CD4-positive, alpha-beta T cell (primary cell): ENCODE results near the gene PHF10. TPM values are rescaled to one million over a fixed set of nuclear protein-coding genes. Genes with fewer than 3 reads are reported as not detected.

Source experiments
- ATAC-seq: fragments of 200-7000 bp; cut with Tn5 transposase; one replicate; pipeline ENCODE4 v1.10.0; 2022; ENCODE audit warnings: mild to moderate bottlenecking; ENCODE audit not compliant: poor library complexity
- CTCF ChIA-PET: fragments of 350-600 bp; sonication (Branson Sonifier 250); formaldehyde crosslinking; loops from one replicate; lab custom pipeline; 2021; ENCODE audit warnings: antibody characterized with exemption, inconsistent platforms; lab: Charles Lee
- POLR2A ChIA-PET: fragments of 350-600 bp; sonication (Branson Sonifier 250); formaldehyde crosslinking; loops from one replicate; lab custom pipeline; 2021; ENCODE audit warnings: antibody characterized with exemption, inconsistent platforms; lab: Charles Lee
- DNase-seq, 14 experiments: peaks; one replicate each; pipeline ENCODE4 v3.0.0-alpha.2; 2013 to 2020; ENCODE audit warnings: mixed read lengths in 2 of 14
- H3K27ac ChIP-seq, 2 donors: one replicate each; pipeline versions ENCODE4 v1.5.1 to v1.7.0; 2013; ENCODE audit warnings: low read length in 2 of 2, low read depth in 1 of 2, mild to moderate bottlenecking in 1 of 2
- H3K27me3 ChIP-seq, 2 experiments: 1 replicate in 1 of 2; 2 replicates in 1 of 2; pipeline versions ENCODE4 v1.6.1 to v1.7.0; 2013; ENCODE audit warnings: low read length in 2 of 2, control low read depth in 1 of 2, mild to moderate bottlenecking in 1 of 2, moderate library complexity in 1 of 2; ENCODE audit not compliant: insufficient read depth in 2 of 2, control insufficient read depth in 1 of 2
- H3K36me3 ChIP-seq: one replicate; pipeline ENCODE4 v1.6.1; 2013; ENCODE audit warnings: low read length, control low read depth; ENCODE audit not compliant: insufficient read depth
- H3K4me1 ChIP-seq: one replicate; pipeline ENCODE4 v1.6.1; 2013; ENCODE audit warnings: low read length, control low read depth; ENCODE audit not compliant: insufficient read depth
- H3K4me3 ChIP-seq: one replicate; pipeline ENCODE4 v1.5.1; 2013; ENCODE audit warnings: mild to moderate bottlenecking, low read length, moderate library complexity
- H3K9me3 ChIP-seq, 2 experiments: 1 replicate in 1 of 2; 2 replicates in 1 of 2; pipeline versions ENCODE4 v1.6.1 to v1.7.0; 2013; ENCODE audit warnings: low read length in 2 of 2, mild to moderate bottlenecking in 2 of 2, control low read depth in 1 of 2, moderate library complexity in 1 of 2; ENCODE audit not compliant: control insufficient read depth in 1 of 2, insufficient read depth in 1 of 2
- H3K27ac Mint-ChIP-seq: one replicate; pipeline ENCODE4 v1.8.0; 2020; ENCODE audit warnings: mixed read lengths
- H3K27me3 Mint-ChIP-seq: one replicate; pipeline ENCODE4 v1.8.0; 2021; ENCODE audit warnings: mixed read lengths
- H3K36me3 Mint-ChIP-seq: one replicate; pipeline ENCODE4 v1.8.0; 2021; ENCODE audit warnings: low read depth, mixed read lengths
- H3K4me1 Mint-ChIP-seq: one replicate; pipeline ENCODE4 v1.8.0; 2021; ENCODE audit warnings: low read depth, mixed read lengths
- H3K4me3 Mint-ChIP-seq: one replicate; pipeline ENCODE4 v1.8.0; 2020; ENCODE audit warnings: mild to moderate bottlenecking, mixed read lengths
- H3K9me3 Mint-ChIP-seq: one replicate; pipeline ENCODE4 v1.8.0; 2020; ENCODE audit warnings: mixed read lengths
- intact Hi-C, 2 experiments: fragments of 100-400 bp; cut with DNase I in 1 of 2; cut with micrococcal nuclease in 1 of 2; formaldehyde crosslinking; loops; one replicate each; pipeline versions ENCODE4 v1.15.1 to v1.9.0; 2023 to 2025; cut with DNase I, micrococcal nuclease
- total RNA-seq, 174 experiments: library from RNA in 2 of 174; stranded (reverse) in 2 of 174; gene quantifications; one replicate each; pipeline ENCODE4 v1.2.3 and lab custom pipeline; 2021 to 2026
- TF ChIP-seq, protein P1 (sequence below): fragments of 200-600 bp; IDR thresholded peaks from one replicate; pipeline ENCODE4 v1.8.0; 2022; ENCODE audit warnings: antibody characterized with exemption, mild to moderate bottlenecking

Gene PHF10
- total RNA-seq, 2 experiments from 2014 or later: 93.9 to 97.8 TPM

GRCh38 chr6:169763881-169764280, 39.6 kb upstream of the PHF10 start:
- peaks cover 90% of the 10 kb centered on the region for H3K36me3 Mint-ChIP-seq
- H3K4me1 ChIP-seq: no peaks in the 10 kb centered on the region
- intact Hi-C loops: no loop called here
- no peaks in the 10 kb centered on the region for H3K9me3 ChIP-seq
- H3K27ac ChIP-seq: no peak overlapping the region
- ATAC-seq (no peak), DNase-seq (no peak)
- no peaks in the 10 kb centered on the region for H3K27me3 Mint-ChIP-seq
- no peak overlapping the region for H3K27ac Mint-ChIP-seq
- H3K4me3 ChIP-seq: no peak overlapping the region
- no peak overlapping the region for H3K4me3 Mint-ChIP-seq
- H3K36me3 ChIP-seq: peaks cover 83% of the 10 kb centered on the region
- TF ChIP-seq, protein P1, sequence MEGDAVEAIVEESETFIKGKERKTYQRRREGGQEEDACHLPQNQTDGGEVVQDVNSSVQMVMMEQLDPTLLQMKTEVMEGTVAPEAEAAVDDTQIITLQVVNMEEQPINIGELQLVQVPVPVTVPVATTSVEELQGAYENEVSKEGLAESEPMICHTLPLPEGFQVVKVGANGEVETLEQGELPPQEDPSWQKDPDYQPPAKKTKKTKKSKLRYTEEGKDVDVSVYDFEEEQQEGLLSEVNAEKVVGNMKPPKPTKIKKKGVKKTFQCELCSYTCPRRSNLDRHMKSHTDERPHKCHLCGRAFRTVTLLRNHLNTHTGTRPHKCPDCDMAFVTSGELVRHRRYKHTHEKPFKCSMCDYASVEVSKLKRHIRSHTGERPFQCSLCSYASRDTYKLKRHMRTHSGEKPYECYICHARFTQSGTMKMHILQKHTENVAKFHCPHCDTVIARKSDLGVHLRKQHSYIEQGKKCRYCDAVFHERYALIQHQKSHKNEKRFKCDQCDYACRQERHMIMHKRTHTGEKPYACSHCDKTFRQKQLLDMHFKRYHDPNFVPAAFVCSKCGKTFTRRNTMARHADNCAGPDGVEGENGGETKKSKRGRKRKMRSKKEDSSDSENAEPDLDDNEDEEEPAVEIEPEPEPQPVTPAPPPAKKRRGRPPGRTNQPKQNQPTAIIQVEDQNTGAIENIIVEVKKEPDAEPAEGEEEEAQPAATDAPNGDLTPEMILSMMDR: no peak
- H3K4me1 Mint-ChIP-seq: no peaks in the 10 kb centered on the region
- no peaks in the 10 kb centered on the region for H3K9me3 Mint-ChIP-seq
- ChIA-PET POLR2A (interaction anchor here (0.7 kb wide), 1 partner anchor 12 kb away, joined by 3 read pairs; the partner anchor contains the start of genes DYNLT2 and ERMARD), CTCF (no interaction called here)
- no peaks in the 10 kb centered on the region for H3K27me3 ChIP-seq

GRCh38 chr6:169763308-169763707, 39.0 kb upstream of the PHF10 start:
- Histone ChIP-seq H3K9me3 (no peaks in the 10 kb centered on the region), H3K27me3 (no peaks in the 10 kb centered on the region), H3K4me1 (no peaks in the 10 kb centered on the region), H3K4me3 (no peak overlapping the region), H3K36me3 (peaks cover 82% of the 10 kb centered on the region), H3K27ac (no peak overlapping the region)
- ChIA-PET CTCF (no interaction called here), POLR2A (no interaction called here)
- Mint-ChIP-seq H3K4me1 (no peaks in the 10 kb centered on the region), H3K4me3 (no peak overlapping the region), H3K9me3 (no peaks in the 10 kb centered on the region), H3K27me3 (no peaks in the 10 kb centered on the region), H3K27ac (no peak overlapping the region), H3K36me3 (peaks cover 90% of the 10 kb centered on the region)
- intact Hi-C loops: no loop called here
- DNase-seq (no peak), ATAC-seq (no peak)
- TF ChIP-seq, protein P1: no peak

DNA sequence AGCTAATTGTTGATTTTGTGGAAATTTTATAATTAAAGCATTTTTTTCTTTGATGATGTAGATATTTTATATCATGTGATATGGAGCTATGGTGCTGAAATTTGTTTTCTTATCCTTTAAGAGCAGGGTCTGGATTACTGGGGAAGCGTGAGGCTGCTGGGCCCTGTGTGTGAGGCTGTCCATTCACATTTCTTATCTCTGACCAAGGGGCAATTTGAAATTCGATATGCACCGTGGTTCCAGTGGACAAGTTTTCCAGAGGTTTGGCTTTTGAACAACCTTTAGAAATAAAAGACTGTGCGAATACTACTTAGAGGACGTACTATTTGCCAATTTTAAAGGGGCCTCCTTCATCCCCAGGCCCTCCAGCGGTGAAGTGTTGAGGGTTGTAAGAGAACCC, 30.9 kb upstream of the PHF10 start:
- DNase-seq: no peak
- Histone ChIP-seq H3K9me3 (no peaks in the 10 kb centered on the region), H3K4me1 (peaks cover 14% of the 10 kb centered on the region), H3K27ac (no peak overlapping the region), H3K4me3 (no peak overlapping the region), H3K27me3 (no peaks in the 10 kb centered on the region), H3K36me3 (peaks cover 38% of the 10 kb centered on the region)
- H3K4me3 Mint-ChIP-seq: no peak overlapping the region
- TF ChIP-seq, protein P1: no peak
- no peak overlapping the region for H3K27ac Mint-ChIP-seq
- H3K4me1 Mint-ChIP-seq: peaks cover 29% of the 10 kb centered on the region
- CTCF ChIA-PET: interaction anchor here (1.1 kb wide), 1 partner anchor 27 kb away, joined by 3 read pairs; no protein-coding TSS in a partner anchor
- no peaks in the 10 kb centered on the region for H3K9me3 Mint-ChIP-seq
- ATAC-seq: no peak
- POLR2A ChIA-PET: interaction anchor here (1.5 kb wide), 1 partner anchor 32 kb away, joined by 6 read pairs; no protein-coding TSS in a partner anchor
- no peaks in the 10 kb centered on the region for H3K27me3 Mint-ChIP-seq
- H3K36me3 Mint-ChIP-seq: peaks cover 51% of the 10 kb centered on the region
- intact Hi-C loops: loop anchor here in 1 of 2 experiments (10.0 kb wide), 1 partner anchor 860 kb away; no protein-coding TSS in a partner anchor
